GM12874 (cell line): ENCODE results near the gene YIPF1.

ENCODE experiments used
- TF ChIP-seq, protein P1 (sequence below): IDR thresholded peaks from 2 replicates; pipeline ENCODE4 v1.5.1; 2011; ENCODE audit warnings: low read depth, mild to moderate bottlenecking, control low read depth, low read length, moderate library complexity; ENCODE audit not compliant: insufficient read depth

The YIPF1 gene

DNA sequence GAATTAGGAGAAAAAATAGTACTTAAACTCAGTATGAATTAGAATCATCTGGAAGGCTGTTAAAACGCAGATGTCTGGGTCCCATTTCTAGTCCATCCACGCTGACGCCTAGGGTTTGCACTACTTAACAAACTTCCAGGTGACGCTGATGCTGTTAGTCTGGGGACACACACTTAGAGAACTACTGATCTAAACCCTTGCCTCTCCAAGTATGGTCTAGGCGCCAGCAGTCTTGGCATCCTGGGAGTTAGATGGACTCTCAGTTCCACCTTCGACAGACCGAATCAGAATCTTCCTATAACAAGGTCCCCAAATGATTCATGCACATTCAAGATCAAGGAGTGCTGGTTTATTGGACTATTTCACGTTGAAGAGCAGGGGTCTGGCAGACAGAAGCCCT, 15.9 kb upstream of the YIPF1 start:
- TF ChIP-seq, protein P1, sequence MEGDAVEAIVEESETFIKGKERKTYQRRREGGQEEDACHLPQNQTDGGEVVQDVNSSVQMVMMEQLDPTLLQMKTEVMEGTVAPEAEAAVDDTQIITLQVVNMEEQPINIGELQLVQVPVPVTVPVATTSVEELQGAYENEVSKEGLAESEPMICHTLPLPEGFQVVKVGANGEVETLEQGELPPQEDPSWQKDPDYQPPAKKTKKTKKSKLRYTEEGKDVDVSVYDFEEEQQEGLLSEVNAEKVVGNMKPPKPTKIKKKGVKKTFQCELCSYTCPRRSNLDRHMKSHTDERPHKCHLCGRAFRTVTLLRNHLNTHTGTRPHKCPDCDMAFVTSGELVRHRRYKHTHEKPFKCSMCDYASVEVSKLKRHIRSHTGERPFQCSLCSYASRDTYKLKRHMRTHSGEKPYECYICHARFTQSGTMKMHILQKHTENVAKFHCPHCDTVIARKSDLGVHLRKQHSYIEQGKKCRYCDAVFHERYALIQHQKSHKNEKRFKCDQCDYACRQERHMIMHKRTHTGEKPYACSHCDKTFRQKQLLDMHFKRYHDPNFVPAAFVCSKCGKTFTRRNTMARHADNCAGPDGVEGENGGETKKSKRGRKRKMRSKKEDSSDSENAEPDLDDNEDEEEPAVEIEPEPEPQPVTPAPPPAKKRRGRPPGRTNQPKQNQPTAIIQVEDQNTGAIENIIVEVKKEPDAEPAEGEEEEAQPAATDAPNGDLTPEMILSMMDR, result no peak

DNA sequence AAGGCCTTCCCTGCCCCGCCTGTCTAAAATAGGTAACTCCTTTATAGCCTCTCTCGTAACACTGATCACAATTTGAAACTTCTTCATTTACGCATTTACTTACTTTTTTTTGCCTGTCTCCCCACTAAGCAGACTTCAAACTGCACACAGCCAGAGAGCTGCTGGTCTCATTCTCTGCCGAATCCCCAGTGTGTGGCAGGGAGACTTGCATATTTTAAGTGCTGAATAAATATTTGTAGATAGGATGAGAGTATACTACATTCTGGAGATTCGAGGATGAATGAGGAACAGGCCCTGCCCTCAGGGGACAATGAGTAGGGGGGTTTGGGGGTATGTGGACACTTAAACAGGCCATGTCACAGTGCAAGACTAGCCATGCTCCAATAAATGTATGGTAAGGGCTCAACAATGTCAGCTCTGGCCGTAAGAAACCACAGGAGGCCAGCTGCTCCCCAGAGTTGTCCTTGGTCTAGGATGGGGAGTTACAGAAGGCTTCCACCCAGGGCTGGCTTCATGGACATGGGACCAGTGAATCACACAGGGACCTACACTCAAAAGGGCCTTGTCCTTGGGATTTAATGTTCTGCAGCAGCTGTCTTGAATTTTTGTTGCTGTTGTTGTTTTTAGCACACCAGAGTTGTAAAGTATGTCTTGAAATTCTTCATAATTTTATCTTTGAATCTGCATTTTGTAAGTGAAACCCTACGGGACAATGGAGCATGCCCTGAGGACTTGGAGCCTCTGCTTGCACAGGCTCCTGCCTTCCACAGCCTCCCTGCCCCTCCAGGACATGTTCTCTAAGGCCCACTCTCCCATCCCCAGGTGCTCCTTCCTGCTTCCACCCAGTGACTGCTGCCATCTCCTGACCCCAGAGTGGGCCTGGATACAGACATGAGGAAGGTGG, 12.9 kb upstream of the YIPF1 start:
- TF ChIP-seq, protein P1, result no peak

DNA sequence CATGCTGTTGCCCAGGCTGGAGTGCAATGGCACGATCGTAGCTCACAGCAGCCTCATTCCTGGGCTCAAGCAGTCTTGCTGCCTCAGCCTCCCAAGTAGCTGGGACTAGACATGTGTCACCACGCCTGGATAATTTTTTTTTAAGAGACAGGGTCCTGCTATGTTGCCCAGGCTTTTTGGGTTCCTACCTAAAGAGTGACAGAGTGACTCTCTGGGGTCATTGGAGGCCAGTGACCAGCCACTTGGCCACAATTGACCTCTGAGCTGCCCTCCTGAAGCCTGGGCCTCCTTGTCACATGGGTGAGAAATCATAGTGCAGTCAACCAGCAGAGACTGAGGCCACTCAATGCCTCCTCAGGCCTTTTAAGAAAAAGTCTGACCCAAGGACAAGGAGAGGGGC, 10.1 kb upstream of the YIPF1 start:
- TF ChIP-seq, protein P1, result no peak

DNA sequence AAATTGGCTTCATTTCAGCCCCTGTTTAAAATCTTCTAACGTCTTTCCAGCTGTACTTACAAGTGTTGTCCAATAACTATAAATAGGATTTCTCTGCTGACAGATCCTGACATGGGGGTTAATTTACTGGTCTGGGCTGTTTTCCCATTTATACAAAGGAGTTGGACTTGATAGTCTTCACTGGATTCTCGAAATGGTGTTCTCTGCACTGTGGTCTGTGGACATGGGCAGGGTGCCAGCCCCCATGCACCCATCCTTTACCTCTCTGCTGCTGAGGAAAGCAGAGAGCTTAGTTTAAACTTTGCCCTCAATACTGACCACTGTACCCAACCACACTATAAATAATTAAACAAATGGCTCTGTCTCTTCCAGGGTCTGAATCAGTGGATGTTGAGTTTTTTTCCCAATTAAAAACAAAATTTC, 9.6 kb upstream of the YIPF1 start:
- TF ChIP-seq, protein P1, result no peak

DNA sequence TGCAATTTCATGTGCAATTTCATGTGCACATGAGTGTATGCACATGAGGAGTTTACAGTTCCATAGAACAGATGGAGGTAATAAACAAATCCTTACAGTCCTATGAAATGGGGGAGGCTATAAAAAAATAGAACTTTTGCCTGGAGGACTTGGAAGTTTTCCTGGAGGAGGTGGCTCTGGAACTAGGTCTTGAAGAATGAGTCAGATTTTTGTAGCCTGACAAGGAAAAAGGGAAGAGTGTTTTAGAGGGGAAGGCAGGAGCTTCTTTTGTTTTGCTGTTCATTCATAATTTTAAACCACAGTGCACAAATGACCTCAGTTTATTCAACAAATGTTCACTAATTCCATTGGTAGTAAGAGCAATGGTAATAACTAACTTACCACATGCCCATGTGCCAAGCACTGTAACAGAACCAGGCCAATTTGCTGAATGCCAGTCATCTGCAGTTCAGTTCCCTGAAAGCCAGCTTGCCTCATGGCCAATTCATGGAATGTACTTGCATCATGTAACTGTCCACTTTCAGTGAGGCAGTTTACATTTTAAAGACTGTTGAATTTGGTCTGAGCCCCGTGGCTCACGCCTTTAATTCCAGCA, 7.1 kb upstream of the YIPF1 start:
- TF ChIP-seq, protein P1, result no peak

DNA sequence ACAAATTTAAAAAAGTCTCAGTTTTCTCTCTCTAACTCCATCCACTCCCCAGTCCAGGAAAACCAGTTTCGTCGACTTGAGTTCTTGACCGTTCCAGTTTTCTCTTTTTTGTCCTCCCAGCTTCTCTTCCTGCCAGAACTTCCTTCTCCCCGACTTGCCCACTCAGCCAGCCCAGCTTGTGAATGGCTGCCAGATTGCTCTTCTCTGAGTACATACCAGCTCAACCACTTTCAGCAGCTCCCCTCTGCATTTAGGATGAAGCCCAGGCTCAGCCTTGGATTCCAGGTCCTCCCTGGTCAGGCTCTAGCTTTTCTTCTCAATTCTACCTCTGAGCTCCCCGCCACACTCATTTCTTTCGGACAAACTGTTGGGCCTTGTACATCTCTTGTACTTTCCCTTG, 5.8 kb upstream of the YIPF1 start:
- TF ChIP-seq, protein P1, result no peak

DNA sequence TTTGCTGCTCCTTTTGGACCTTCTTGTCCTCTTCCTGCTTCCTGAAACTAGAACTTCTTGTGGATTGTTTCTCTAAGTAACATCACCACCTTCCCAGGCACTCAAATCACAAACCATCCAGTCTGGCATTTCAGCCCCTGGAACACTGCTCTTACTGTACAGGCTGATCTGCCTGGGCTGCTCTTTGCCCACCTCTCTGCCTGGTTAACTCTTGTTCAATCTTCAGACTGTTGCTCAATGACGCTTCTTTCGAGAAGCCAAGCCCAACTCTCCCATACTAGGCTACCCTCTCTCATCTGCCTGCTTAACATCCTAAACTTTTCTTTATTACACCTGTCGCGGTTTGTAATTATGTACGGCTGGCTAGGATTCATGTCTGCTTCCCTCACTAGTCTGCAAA, 5.0 kb upstream of the YIPF1 start:
- TF ChIP-seq, protein P1, result no peak
